Stimulated activated CD4-positive, alpha-beta T cell treated with anti-CD3 and anti-CD28 coated beads, Interleukin-1b, Interleukin-23, amount 100 ng/mL, for 4 hours (primary cell): ENCODE data around the gene PPP4R3C.
"Not testable (repeated sequence)": the region's sequence is repeated elsewhere in the genome, so short reads cannot be mapped to it uniquely, and the experiment has no call there.

Source experiments
- DNase-seq, 2 donors: peaks; one replicate each; pipeline ENCODE4 v3.0.0-alpha.2; 2020; ENCODE audit warnings: low read depth in 2 of 2

The PPP4R3C gene

GRCh38 chrX:27463187-27463586 is at the start of gene PPP4R3C:
PPP4R3C (minus strand) TSS chrX:27463341; CDS start chrX:27463296, 45 bp downstream.
- DNase-seq = no peak

GRCh38 chrX:27491397-27491796 is 28.3 kb upstream of the PPP4R3C start:
- no peak for DNase-seq

GRCh38 chrX:27466051-27466450 is 2.9 kb upstream of the PPP4R3C start:
- DNase-seq = no peak

GRCh38 chrX:27465036-27465435 is 1.9 kb upstream of the PPP4R3C start:
- no peak for DNase-seq

GRCh38 chrX:27459129-27459528 is 4.0 kb downstream of the PPP4R3C start:
- not testable (repeated sequence) for DNase-seq

- not testable (repeated sequence) for DNase-seq
Measured at GRCh38 chrX:27458544-27458943, 4.6 kb downstream of the PPP4R3C start.

GRCh38 chrX:27451324-27451723 is 11.8 kb downstream of the PPP4R3C start:
- DNase-seq = no peak

- DNase-seq = no peak
Measured at GRCh38 chrX:27446423-27446822, 16.7 kb downstream of the PPP4R3C start.

- no peak for DNase-seq
Measured at GRCh38 chrX:27445438-27445837, 17.7 kb downstream of the PPP4R3C start.

GRCh38 chrX:27444093-27444908 is 18.8 kb downstream of the PPP4R3C start:
- DNase-seq = no peak

GRCh38 chrX:27442392-27442791 is 20.7 kb downstream of the PPP4R3C start:
- DNase-seq = not testable (repeated sequence)

- DNase-seq = no peak
Measured at GRCh38 chrX:27439771-27440170, 23.4 kb downstream of the PPP4R3C start.

GRCh38 chrX:27438937-27439336 is 24.2 kb downstream of the PPP4R3C start:
- DNase-seq = no peak

- no peak for DNase-seq
Measured at GRCh38 chrX:27435031-27435430, 28.1 kb downstream of the PPP4R3C start.
